Measurements from ENCODE around the gene ABCA7. TPM values are rescaled to one million over a fixed set of nuclear protein-coding genes. Genes with fewer than 3 reads are reported as not detected.

Gene ABCA7
- total and polyA plus RNA-seq, 2 of the 8 experiments (the other 6 are each of a cell fraction or from before 2014, with no cell fraction given), result 10.4 to 25.6 TPM

- no peak overlapping the region for H4K8ac ChIP-seq (ENCODE audit: extremely low read depth, insufficient read depth, low read length)
- no peak overlapping the region for H3K14ac ChIP-seq (ENCODE audit: insufficient read length)
- H2AK5ac ChIP-seq (ENCODE audit: low read depth, low read length), result no peak overlapping the region
- peaks cover 12 to 34% of the 10 kb centered on the region in 2 experiments for H3K9me3 ChIP-seq (ENCODE audit: insufficient read depth in 2 of 2, low read depth in 1 of 2, low read length in 1 of 2)
- ChIA-PET POLR2A (ENCODE audit: partially characterized antibody) (interaction anchor here (0.7 to 1.6 kb wide), 6 partner anchors 9 to 34 kb away, joined by 3 to 6 read pairs (median 3); partner anchors contain the start of genes ABCA7, ARHGAP45 and CNN2), CTCF (ENCODE audit: partially characterized antibody) (no interaction called here)
- H3K4me1 ChIP-seq (replicated peaks in 1 of 4; ENCODE audit: control insufficient read depth in 3 of 4, insufficient read depth in 4 of 4, low read length in 3 of 4), result no peaks in the 10 kb centered on the region
- no peak overlapping the region for H2AFZ ChIP-seq (ENCODE audit: low read length)
- no peak for FAIRE-seq
- H3K56ac ChIP-seq (replicated peaks; ENCODE audit: insufficient read length, low read depth, low read length), result no peak overlapping the region
- no peak overlapping the region for H3K27ac ChIP-seq (ENCODE audit: low read depth, low read length)
- no peak for DNase-seq (ENCODE audit: low read depth in 1 of 2, low spot score in 2 of 2)
- no peak overlapping the region for H3K4me3 ChIP-seq (ENCODE audit: extremely low read depth in 1 of 4, insufficient read depth in 2 of 4, low read depth in 3 of 4, low read length in 4 of 4)
- peaks cover 3% of the 10 kb centered on the region; the same call in 1 of the 2 replicates for H3K23me2 ChIP-seq (ENCODE audit: low read depth, low read length)
- H4K5ac ChIP-seq (ENCODE audit: insufficient read length, low read depth, low read length), result no peak overlapping the region
- no peak overlapping the region for H2BK5ac ChIP-seq (ENCODE audit: low read depth, low read length)
- no peaks in the 10 kb centered on the region; a peak in 1 of 7 replicates for H3K27me3 ChIP-seq (replicated peaks in 1 of 4; ENCODE audit: control insufficient read depth in 3 of 4, extremely low read depth in 1 of 4, insufficient read depth in 3 of 4, low read length in 3 of 4)
- no peaks in the 10 kb centered on the region for H3K79me1 ChIP-seq (ENCODE audit: low read depth, low read length)
- H4K20me1 ChIP-seq (replicated peaks in 1 of 2; ENCODE audit: control insufficient read depth in 1 of 2, insufficient read depth in 2 of 2, low read length in 2 of 2), result no peaks in the 10 kb centered on the region
- H3K9ac ChIP-seq (replicated peaks in 1 of 4; ENCODE audit: extremely low read depth in 1 of 4, low read depth in 3 of 4, low read length in 3 of 4), result no peak overlapping the region
- H4K91ac ChIP-seq (replicated peaks; ENCODE audit: insufficient read length, low read length), result no peak overlapping the region
- H3K79me2 ChIP-seq (ENCODE audit: control insufficient read depth in 1 of 2, insufficient read depth in 2 of 2, low read length in 2 of 2), result no peaks in the 10 kb centered on the region
- no peak overlapping the region for H3K23ac ChIP-seq (ENCODE audit: insufficient read length)
- H2BK120ac ChIP-seq (replicated peaks; ENCODE audit: low read depth, low read length), result no peak overlapping the region
- H3K4ac ChIP-seq (replicated peaks; ENCODE audit: insufficient read length, low read depth, low read length), result no peak overlapping the region
- WGBS, 2 experiments (ENCODE audit: extremely low coverage in 1 of 2, insufficient coverage in 1 of 2, insufficient read length in 1 of 2, insufficient replicate concordance in 2 of 2, low coverage in 1 of 2, low lambda C conversion rate in 2 of 2, missing lambda C conversion rate in 1 of 2), result 96% methylated on average over 17 of the region's 17 CpGs; no CpG with 5 or more reads in 1 of the 2 experiments
- H2BK20ac ChIP-seq (ENCODE audit: low read length), result no peak overlapping the region
- H2BK15ac ChIP-seq (ENCODE audit: low read length), result no peak overlapping the region
- H3K4me2 ChIP-seq (ENCODE audit: insufficient read depth in 1 of 2, low read depth in 2 of 2, low read length in 2 of 2), result no peak overlapping the region
- H2BK12ac ChIP-seq (ENCODE audit: low read depth, low read length), result no peak overlapping the region
- peaks cover 0 to 30% (median 7%) of the 10 kb centered on the region in 4 experiments; a peak in 6 of 8 replicates for H3K36me3 ChIP-seq (ENCODE audit: control insufficient read depth in 2 of 4, insufficient read depth in 4 of 4, low read length in 3 of 4)
- no peak overlapping the region for H3K18ac ChIP-seq (ENCODE audit: extremely low read depth, low read length)
- TF ChIP-seq YY1 (IDR thresholded peaks at IDR 0.05; ENCODE audit: low read depth, low read length) (no peak), CBX5 (IDR thresholded peaks at IDR 0.05; ENCODE audit: low read depth, low read length) (no peak), SAP30 (IDR thresholded peaks at IDR 0.05; ENCODE audit: insufficient read depth, insufficient replicate concordance, low read length) (no peak), RNF2 (IDR thresholded peaks at IDR 0.05; ENCODE audit: borderline replicate concordance, low read depth, low read length, missing control alignments, poor library complexity, severe bottlenecking) (no peak), CEBPB (IDR thresholded peaks at IDR 0.05; ENCODE audit: low read depth, low read length) (no peak), SP2 (IDR thresholded peaks at IDR 0.05; ENCODE audit: low read length) (no peak), BRCA1 (IDR thresholded peaks at IDR 0.05; ENCODE audit: low read depth, low read length) (no peak), NANOG (IDR thresholded peaks at IDR 0.05; ENCODE audit: insufficient read depth, low read depth, low read length, poor library complexity, severe bottlenecking) (no peak), MAFK (IDR thresholded peaks at IDR 0.05; ENCODE audit: low read depth, low read length) (no peak), SIN3A (conservative IDR thresholded peaks at IDR 0.05 in 1 of 2, IDR thresholded peaks at IDR 0.05 in 1 of 2; ENCODE audit: low read depth in 1 of 2, low read length in 2 of 2) (no peak), SRF (IDR thresholded peaks at IDR 0.05; ENCODE audit: low read depth, low read length) (no peak), E2F6 (IDR thresholded peaks at IDR 0.05) (no peak), KDM5A (IDR thresholded peaks at IDR 0.05; ENCODE audit: low read length) (no peak)
These were observed 11.9 kb downstream of the ABCA7 start for GRCh38 chr19:1051791-1052190.
